IMR-90 (cell line): ENCODE measurements around the gene KDM4B. TPM values are rescaled to one million over a fixed set of nuclear protein-coding genes. Genes with fewer than 3 reads are reported as not detected.
"Not testable (repeated sequence)": the region's sequence is repeated elsewhere in the genome, so short reads cannot be mapped to it uniquely, and the experiment has no call there.

Experiments used
- ATAC-seq: fragments of 200-7000 bp; cut with Tn5 transposase; 2 replicates; pipeline ENCODE4 v1.9.1; 2020; ENCODE audit warnings: low read depth, mild to moderate bottlenecking, moderate library complexity
- BruUV-seq: library from RNA; stranded (reverse); fragments of 400-500 nt; replicated peaks from 2 replicates; lab custom pipeline; 2021; lab: Mats Ljungman, UMichigan
- CTCF ChIA-PET: fragments of 300-600 bp; formaldehyde crosslinking; extraction: SDS; loops from one replicate; lab custom pipeline; 2021; ENCODE audit warnings: antibody characterized with exemption; lab: Yijun Ruan, JAX
- POLR2A ChIA-PET: fragments of 300-600 bp; sonication (Branson Sonifier 250); formaldehyde crosslinking; loops from one replicate; lab custom pipeline; 2022; ENCODE audit warnings: antibody characterized with exemption; ENCODE audit not compliant: unreplicated experiment; lab: Charles Lee
- DNase-seq: peaks from one replicate; pipeline ENCODE4 v3.0.0; 2013
- H2AFZ ChIP-seq: replicated peaks from 2 replicates; pipeline ENCODE3; 2013; ENCODE audit warnings: low read length, mild to moderate bottlenecking; ENCODE audit not compliant: poor library complexity
- H2AK5ac ChIP-seq: 2 replicates; pipeline ENCODE4 v1.6.1; 2013; ENCODE audit warnings: low read depth, low read length, inconsistent platforms
- H2AK9ac ChIP-seq: replicated peaks from 2 replicates; pipeline ENCODE3; 2013; ENCODE audit warnings: mild to moderate bottlenecking, low read depth, low read length, moderate library complexity; ENCODE audit not compliant: poor library complexity
- H2BK120ac ChIP-seq: 2 replicates; pipeline ENCODE4 v1.6.1; 2013; ENCODE audit warnings: low read depth, low read length, inconsistent platforms
- H2BK15ac ChIP-seq: 3 replicates; pipeline ENCODE4 v1.6.1; 2013; ENCODE audit warnings: low read depth, low read length, inconsistent platforms
- H2BK20ac ChIP-seq: 2 replicates; pipeline ENCODE4 v1.6.1; 2013; ENCODE audit warnings: low read depth, mild to moderate bottlenecking, inconsistent platforms, low read length, moderate library complexity
- H2BK5ac ChIP-seq: 2 replicates; pipeline ENCODE4 v1.6.1; 2013; ENCODE audit warnings: mild to moderate bottlenecking, low read depth, low read length, inconsistent platforms; ENCODE audit not compliant: poor library complexity, severe bottlenecking
- H3K14ac ChIP-seq: replicated peaks from 2 replicates; pipeline ENCODE4 v1.6.1; 2013; ENCODE audit warnings: low read depth, low read length, inconsistent platforms
- H3K18ac ChIP-seq: 2 replicates; pipeline ENCODE4 v1.6.1; 2013; ENCODE audit warnings: low read depth, low read length, control low read depth
- H3K23ac ChIP-seq: 2 replicates; pipeline ENCODE4 v1.6.1; 2013; ENCODE audit warnings: low read depth, low read length, inconsistent platforms
- H3K27ac ChIP-seq: 2 replicates; pipeline ENCODE4 v1.5.1; 2013; ENCODE audit warnings: mild to moderate bottlenecking, control low read depth, low read length; ENCODE audit not compliant: insufficient read depth
- H3K27me3 ChIP-seq: 2 replicates; pipeline ENCODE4 v1.6.1; 2013; ENCODE audit warnings: low read length; ENCODE audit not compliant: control insufficient read depth, insufficient read depth
- H3K36me3 ChIP-seq: 2 replicates; pipeline ENCODE4 v1.6.1; 2013; ENCODE audit warnings: low read length, mixed read lengths; ENCODE audit not compliant: control insufficient read depth, insufficient read depth
- H3K4ac ChIP-seq: 2 replicates; pipeline ENCODE4 v1.6.1; 2013; ENCODE audit warnings: low read depth, low read length, inconsistent platforms
- H3K4me1 ChIP-seq: 2 replicates; pipeline ENCODE4 v1.6.1; 2013; ENCODE audit warnings: low read length, mixed read lengths; ENCODE audit not compliant: control insufficient read depth, insufficient read depth
- H3K4me2 ChIP-seq: 2 replicates; pipeline ENCODE4 v1.6.1; 2013; ENCODE audit warnings: low read depth, mild to moderate bottlenecking, control low read depth, low read length, moderate library complexity
- H3K4me3 ChIP-seq: 2 replicates; pipeline ENCODE4 v1.5.1; 2013; ENCODE audit warnings: low read depth, mild to moderate bottlenecking, control low read depth, low read length, moderate library complexity; ENCODE audit not compliant: insufficient read depth
- H3K56ac ChIP-seq: 2 replicates; pipeline ENCODE4 v1.6.1; 2013; ENCODE audit warnings: low read length, inconsistent platforms; ENCODE audit not compliant: insufficient read depth; ENCODE audit errors: extremely low read depth
- H3K79me1 ChIP-seq, 2 experiments: 2 replicates each; pipeline ENCODE4 v1.6.1; 2013; ENCODE audit warnings: low read length in 2 of 2, inconsistent platforms in 1 of 2, low read depth in 1 of 2
- H3K9ac ChIP-seq: 2 replicates; pipeline ENCODE4 v1.6.1; 2013; ENCODE audit warnings: low read depth, low read length, control low read depth
- H3K9me1 ChIP-seq: 2 replicates; pipeline ENCODE4 v1.6.1; 2013; ENCODE audit warnings: low read length, inconsistent platforms; ENCODE audit not compliant: insufficient read depth
- H3K9me3 ChIP-seq: 2 replicates; pipeline ENCODE4 v1.6.1; 2013; ENCODE audit warnings: low read length; ENCODE audit not compliant: control insufficient read depth, insufficient read depth
- H4K20me1 ChIP-seq: 2 replicates; pipeline ENCODE4 v1.6.1; 2013; ENCODE audit warnings: low read length, inconsistent platforms; ENCODE audit not compliant: insufficient read depth
- H4K5ac ChIP-seq: 2 replicates; pipeline ENCODE4 v1.6.1; 2013; ENCODE audit warnings: mild to moderate bottlenecking, low read depth, low read length, control low read depth
- H4K8ac ChIP-seq, 2 experiments: 2 replicates each; pipeline ENCODE4 v1.6.1; 2013; ENCODE audit warnings: low read depth in 2 of 2, low read length in 2 of 2, control low read depth in 1 of 2, inconsistent platforms in 1 of 2
- H4K91ac ChIP-seq: 2 replicates; pipeline ENCODE4 v1.6.1; 2013; ENCODE audit warnings: low read depth, low read length, inconsistent platforms; ENCODE audit not compliant: insufficient read depth
- WGBS, 2 experiments: methylation state at CpG; one replicate each; pipeline versions ENCODE4 v1.1.5 to v1.1.7; 2013; ENCODE audit warnings: missing lambda C conversion rate in 2 of 2; ENCODE audit not compliant: insufficient read length in 1 of 2; ENCODE audit errors: extremely low coverage in 2 of 2; 5-methylcytosine and 5-hydroxymethylcytosine counted together
- dilution Hi-C: fragments of 300-500 bp; cut with HindIII; formaldehyde crosslinking; loops from one replicate; pipeline ENCODE4 v1.14.3; 2018; ENCODE audit warnings: low sequenced_read_pairs; ENCODE audit not compliant: unreplicated experiment
- in situ Hi-C: fragments of 300-500 bp; cut with MboI; formaldehyde crosslinking; loops from 3 replicates; pipeline ENCODE4 v1.14.3; 2019; ENCODE audit warnings: low sequenced_read_pairs, inconsistent platforms, mixed read lengths
- intact Hi-C: fragments of 100-400 bp; cut with micrococcal nuclease; formaldehyde crosslinking; loops from 2 replicates; pipeline ENCODE4 v1.10.0; 2022
- polyA plus RNA-seq, 3 experiments: library from polyadenylated mRNA; depleted of rRNA; stranded (reverse); fragments of >200 nt; gene quantifications; 2 replicates each; pipeline ENCODE4 v1.2.3, GENCODE V29; 2012; ENCODE audit warnings: low replicate concordance in 1 of 3
- total RNA-seq: library from RNA; depleted of rRNA; stranded (reverse); fragments of >200 nt; gene quantifications from 2 replicates; pipeline ENCODE4 v1.2.3, GENCODE V29; 2012

The KDM4B gene
- total and polyA plus RNA-seq, 2 of the 4 experiments (the other 2 are of a cell fraction) = 5.0 to 17.9 TPM

GRCh38 chr19:5158549-5159134 is 189.7 kb downstream of the KDM4B start:
- CTCF ChIA-PET, H3K4ac ChIP-seq, H4K91ac ChIP-seq, DNase-seq, H2AK9ac ChIP-seq, H3K9me1 ChIP-seq, H4K5ac ChIP-seq, H3K4me2 ChIP-seq, H3K36me3 ChIP-seq, H3K4me1 ChIP-seq, H2BK120ac ChIP-seq, H3K9me3 ChIP-seq, H3K23ac ChIP-seq, H3K27ac ChIP-seq, dilution Hi-C loops, H3K27me3 ChIP-seq, H2BK5ac ChIP-seq, H4K8ac ChIP-seq, H3K14ac ChIP-seq, H2AK5ac ChIP-seq, H3K56ac ChIP-seq, H3K9ac ChIP-seq, BruUV-seq, POLR2A ChIA-PET, H2BK15ac ChIP-seq, H3K18ac ChIP-seq, H2AFZ ChIP-seq, H4K20me1 ChIP-seq, in situ Hi-C loops, H2BK20ac ChIP-seq, H3K4me3 ChIP-seq, ATAC-seq, H3K79me1 ChIP-seq, intact Hi-C loops: not testable (repeated sequence)
- no CpG with 5 or more reads among the region's 7 CpGs for WGBS, 2 experiments

DNA sequence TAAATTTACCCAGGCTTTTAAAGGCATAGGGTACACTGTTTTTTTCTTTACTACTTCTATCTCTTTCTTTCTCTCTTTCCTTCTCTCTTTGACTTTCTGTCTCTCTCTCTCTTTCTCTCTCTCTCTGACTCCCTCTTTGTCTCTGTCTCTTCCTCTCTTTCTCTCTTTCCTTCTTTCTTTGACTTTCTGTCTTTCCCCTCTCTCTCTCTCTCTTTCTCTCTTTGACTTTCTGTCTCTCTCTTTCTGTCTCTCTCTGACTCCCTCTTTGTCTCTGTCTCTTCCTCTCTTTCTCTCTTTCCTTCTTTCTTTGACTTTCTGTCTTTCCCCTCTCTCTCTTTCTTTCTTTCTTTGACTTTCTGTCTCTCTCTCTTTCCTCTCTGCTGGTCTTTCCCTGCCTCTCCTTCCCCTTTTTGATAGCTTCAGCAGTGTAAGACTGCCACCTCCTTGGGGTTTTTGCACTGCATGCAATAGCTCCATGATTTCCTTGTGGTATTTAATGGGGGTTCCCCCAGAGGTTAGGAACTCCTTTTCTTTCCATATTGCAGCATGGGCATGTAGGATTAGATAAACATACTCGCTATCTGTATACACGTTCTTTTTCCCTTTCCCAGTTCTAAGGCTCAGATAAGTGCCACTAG is 191.4 kb downstream of the KDM4B start:
- H2BK15ac ChIP-seq, H2BK120ac ChIP-seq, H3K9me3 ChIP-seq, H4K8ac ChIP-seq, intact Hi-C loops, dilution Hi-C loops, H3K4ac ChIP-seq, H2BK20ac ChIP-seq, H3K4me2 ChIP-seq, H4K20me1 ChIP-seq, in situ Hi-C loops, H3K18ac ChIP-seq, H3K56ac ChIP-seq, H2AK9ac ChIP-seq, CTCF ChIA-PET, H3K9ac ChIP-seq, H3K14ac ChIP-seq, H3K9me1 ChIP-seq, BruUV-seq, H2AK5ac ChIP-seq, POLR2A ChIA-PET, H2AFZ ChIP-seq, H3K23ac ChIP-seq, ATAC-seq, H4K5ac ChIP-seq, H3K27ac ChIP-seq, H3K36me3 ChIP-seq, H3K27me3 ChIP-seq, H3K79me1 ChIP-seq, H3K4me1 ChIP-seq, DNase-seq, H3K4me3 ChIP-seq, H2BK5ac ChIP-seq, H4K91ac ChIP-seq: not testable (repeated sequence)
- WGBS, 2 experiments = no CpG with 5 or more reads among the region's 2 CpGs
